ENCODE measurements around the gene CAMTA1. TPM values are rescaled to one million over a fixed set of nuclear protein-coding genes. Genes with fewer than 3 reads are reported as not detected.

Gene CAMTA1
- total RNA-seq, 1 experiment from 2014 or later, result 69.5 TPM

DNA sequence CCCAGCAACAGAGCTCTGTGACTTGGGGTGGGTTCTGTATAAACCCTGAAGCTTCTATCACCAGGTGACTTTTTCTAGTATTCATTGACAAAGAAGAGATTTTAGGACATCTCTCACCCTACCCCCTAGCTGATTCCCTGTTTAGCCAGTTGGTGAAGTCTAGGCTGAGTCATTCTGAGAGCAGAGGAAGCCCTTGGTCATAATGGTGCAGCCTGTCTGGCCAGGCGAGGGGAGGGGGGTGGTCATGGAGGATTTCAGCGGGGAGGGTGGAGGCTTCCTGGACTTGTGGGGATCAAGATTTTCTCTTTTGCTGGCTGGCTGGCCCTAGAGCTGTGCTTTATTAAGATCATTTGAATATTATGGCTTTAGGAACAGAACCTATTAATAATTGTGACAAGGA is 262.6 kb downstream of the CAMTA1 start:
- H3K9me2 ChIP-seq (ENCODE audit: insufficient read depth), result no peaks in the 10 kb centered on the region
- no peak for ATAC-seq
- intact Hi-C loops (cut with micrococcal nuclease), result no loop called here

DNA sequence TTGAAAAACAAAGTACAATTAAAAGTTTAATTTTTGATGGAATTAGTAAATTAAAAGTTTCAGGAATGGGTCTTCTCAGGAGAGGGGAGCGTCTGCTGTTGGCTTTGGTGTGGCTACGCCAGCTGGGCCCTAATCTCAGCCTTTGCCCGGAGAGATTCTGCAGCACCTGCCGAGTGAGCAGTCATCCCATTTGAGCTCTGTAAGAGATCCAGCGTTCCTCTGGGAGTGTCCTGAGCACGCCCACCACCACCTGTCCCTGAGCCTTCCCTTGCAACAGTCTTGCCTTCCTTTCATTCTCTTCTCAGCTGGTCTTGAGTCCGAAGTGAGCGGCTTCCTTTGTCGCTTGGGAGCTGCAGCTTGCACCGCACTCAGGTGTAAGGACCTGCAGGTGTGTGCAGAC is 263.1 kb downstream of the CAMTA1 start:
- POLR2A ChIA-PET, result no interaction called here
- Histone ChIP-seq H3K9me2 (ENCODE audit: insufficient read depth) (no peaks in the 10 kb centered on the region), H3K27me3 (ENCODE audit: insufficient read depth, low read length) (peaks cover 16% of the 10 kb centered on the region)

More for the DNA sequence above, 262.6 kb downstream of the CAMTA1 start:
- no peak overlapping the region for H3K4me3 ChIP-seq (replicated peaks in 1 of 2; ENCODE audit: low read depth in 1 of 2, low read length in 2 of 2)
- no peaks in the 10 kb centered on the region for H3K4me1 ChIP-seq (ENCODE audit: control insufficient read depth in 1 of 2, insufficient read depth in 2 of 2, low read length in 2 of 2)
- no peak overlapping the region for H2AFZ ChIP-seq (ENCODE audit: low read depth, low read length, poor library complexity, severe bottlenecking)
- no peak for DNase-seq (ENCODE audit: low read depth, low spot score)
- H3K9me3 ChIP-seq (ENCODE audit: control insufficient read depth in 1 of 2, insufficient read depth in 1 of 2, low read depth in 1 of 2, low read length in 2 of 2), result no peaks in the 10 kb centered on the region
- no peaks in the 10 kb centered on the region for H4K20me1 ChIP-seq (ENCODE audit: insufficient read depth)
- TF ChIP-seq FOSL1 (IDR thresholded peaks at IDR 0.05; ENCODE audit: low read depth) (0 out of 2 replicates have a peak, but pooled peaks have one; percentile 9), ELF1 (IDR thresholded peaks at IDR 0.05; ENCODE audit: borderline replicate concordance, low read depth) (no peak)
- RAD21 ChIA-PET (ENCODE audit: low non-redundant PET in 1 of 2, low total read pairs in 2 of 2, uncharacterized antibody in 2 of 2, unreplicated experiment in 2 of 2), result no interaction called here
- no peak overlapping the region for H3K4me2 ChIP-seq (ENCODE audit: low read length)
- peaks cover 16% of the 10 kb centered on the region for H3K27me3 ChIP-seq (ENCODE audit: insufficient read depth, low read length)
- no peak overlapping the region for H3K9ac ChIP-seq (ENCODE audit: low read length)
- no peak overlapping the region for H3K27ac ChIP-seq (ENCODE audit: low read depth, low read length)
- POLR2A ChIA-PET, result no interaction called here
- CTCF ChIA-PET, result no interaction called here
- BruUV-seq (replicated peaks), result no TSS peak
- H3K79me2 ChIP-seq (ENCODE audit: insufficient read depth, low read length), result no peaks in the 10 kb centered on the region
- no peaks in the 10 kb centered on the region for H3K36me3 ChIP-seq (ENCODE audit: control insufficient read depth in 1 of 2, insufficient read depth in 2 of 2, low read length in 2 of 2)

More for the DNA sequence above, 263.1 kb downstream of the CAMTA1 start:
- ChIA-PET RAD21 (ENCODE audit: low non-redundant PET in 1 of 2, low total read pairs in 2 of 2, uncharacterized antibody in 2 of 2, unreplicated experiment in 2 of 2) (no interaction called here), CTCF (no interaction called here)
- no peaks in the 10 kb centered on the region for H3K79me2 ChIP-seq (ENCODE audit: insufficient read depth, low read length)
- H4K20me1 ChIP-seq (ENCODE audit: insufficient read depth), result no peaks in the 10 kb centered on the region
- no peak overlapping the region for H3K4me3 ChIP-seq (replicated peaks in 1 of 2; ENCODE audit: low read depth in 1 of 2, low read length in 2 of 2)
- H3K9ac ChIP-seq (ENCODE audit: low read length), result no peak overlapping the region
- H3K27ac ChIP-seq (ENCODE audit: low read depth, low read length), result no peak overlapping the region
- intact Hi-C loops (cut with micrococcal nuclease), result no loop called here
- H3K4me1 ChIP-seq (ENCODE audit: control insufficient read depth in 1 of 2, insufficient read depth in 2 of 2, low read length in 2 of 2), result no peaks in the 10 kb centered on the region
- TF ChIP-seq SIN3A (IDR thresholded peaks at IDR 0.05; ENCODE audit: low read depth), result no peak
- no peak overlapping the region for H3K4me2 ChIP-seq (ENCODE audit: low read length)
- no TSS peak for BruUV-seq (replicated peaks)
- no peaks in the 10 kb centered on the region for H3K9me3 ChIP-seq (ENCODE audit: control insufficient read depth in 1 of 2, insufficient read depth in 1 of 2, low read depth in 1 of 2, low read length in 2 of 2)
- ATAC-seq, result no peak
- no peak overlapping the region for H2AFZ ChIP-seq (ENCODE audit: low read depth, low read length, poor library complexity, severe bottlenecking)
- H3K36me3 ChIP-seq (ENCODE audit: control insufficient read depth in 1 of 2, insufficient read depth in 2 of 2, low read length in 2 of 2), result no peaks in the 10 kb centered on the region
- DNase-seq (ENCODE audit: low read depth, low spot score), result no peak

Measured in HCT116 (cell line).